BJ (cell line): ENCODE data around the gene ACSF2. TPM values are rescaled to one million over a fixed set of nuclear protein-coding genes. Genes with fewer than 3 reads are reported as not detected.

Experiments used
- CTCF ChIA-PET: fragments of 350-600 bp; formaldehyde crosslinking; extraction: SDS; loops from one replicate; lab custom pipeline; 2021; ENCODE audit warnings: antibody characterized with exemption, inconsistent platforms; lab: Yijun Ruan, JAX
- POLR2A ChIA-PET: fragments of 300-600 bp; sonication (Branson Sonifier 250); formaldehyde crosslinking; extraction: SDS; loops from one replicate; lab custom pipeline; 2021; ENCODE audit warnings: antibody characterized with exemption; lab: Charles Lee
- DNase-seq: peaks from one replicate; pipeline ENCODE4 v3.0.0-alpha.2; 2011; ENCODE audit warnings: low read depth
- H3K27me3 ChIP-seq: 2 replicates; pipeline ENCODE4 v1.6.0; 2011; ENCODE audit warnings: low read length; ENCODE audit not compliant: control insufficient read depth, insufficient read depth
- H3K36me3 ChIP-seq: 2 replicates; pipeline ENCODE4 v1.5.1; 2011; ENCODE audit warnings: low read length; ENCODE audit not compliant: control insufficient read depth, insufficient read depth
- H3K4me3 ChIP-seq: 2 replicates; pipeline ENCODE4 v1.5.1; 2011; ENCODE audit warnings: low read depth, mild to moderate bottlenecking, control low read depth, low read length
- polyA plus RNA-seq: library from polyadenylated mRNA; depleted of rRNA; stranded (reverse); fragments of >200 nt; gene quantifications from 2 replicates; pipeline ENCODE4 v1.2.3, GENCODE V29; 2011
- TF ChIP-seq, protein P1 (sequence below): IDR thresholded peaks from 2 replicates; pipeline ENCODE4 v1.5.1; 2011; ENCODE audit warnings: low read depth, mild to moderate bottlenecking, control low read depth, inconsistent platforms, low read length, moderate library complexity; ENCODE audit not compliant: insufficient read depth

Gene ACSF2
- polyA plus RNA-seq, 1 experiment: 25.4 TPM

DNA sequence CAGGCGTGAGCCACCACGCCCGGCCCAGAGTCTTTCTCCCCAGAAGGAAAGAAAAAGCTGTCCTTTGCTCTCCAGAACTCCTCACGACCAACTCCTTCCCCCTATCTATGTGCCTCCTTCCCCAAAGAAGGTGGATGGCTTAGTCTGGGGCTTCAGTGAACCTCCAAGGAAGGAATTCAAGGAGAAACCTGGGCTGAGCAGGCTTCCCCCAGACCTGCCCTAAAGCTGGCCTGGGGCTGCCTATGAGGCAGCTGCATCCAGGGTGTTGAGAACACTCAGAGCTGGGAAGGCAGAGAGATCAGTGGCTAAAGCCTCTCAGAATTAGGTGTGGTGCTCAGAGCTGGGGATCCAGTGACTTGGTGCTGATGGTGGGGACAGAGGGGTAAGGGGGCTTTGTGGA is 3.8 kb downstream of the ACSF2 start:
- no peak overlapping the region for H3K4me3 ChIP-seq
- H3K27me3 ChIP-seq: no peaks in the 10 kb centered on the region
- POLR2A ChIA-PET: no interaction called here
- DNase-seq: no peak
- TF ChIP-seq, protein P1, sequence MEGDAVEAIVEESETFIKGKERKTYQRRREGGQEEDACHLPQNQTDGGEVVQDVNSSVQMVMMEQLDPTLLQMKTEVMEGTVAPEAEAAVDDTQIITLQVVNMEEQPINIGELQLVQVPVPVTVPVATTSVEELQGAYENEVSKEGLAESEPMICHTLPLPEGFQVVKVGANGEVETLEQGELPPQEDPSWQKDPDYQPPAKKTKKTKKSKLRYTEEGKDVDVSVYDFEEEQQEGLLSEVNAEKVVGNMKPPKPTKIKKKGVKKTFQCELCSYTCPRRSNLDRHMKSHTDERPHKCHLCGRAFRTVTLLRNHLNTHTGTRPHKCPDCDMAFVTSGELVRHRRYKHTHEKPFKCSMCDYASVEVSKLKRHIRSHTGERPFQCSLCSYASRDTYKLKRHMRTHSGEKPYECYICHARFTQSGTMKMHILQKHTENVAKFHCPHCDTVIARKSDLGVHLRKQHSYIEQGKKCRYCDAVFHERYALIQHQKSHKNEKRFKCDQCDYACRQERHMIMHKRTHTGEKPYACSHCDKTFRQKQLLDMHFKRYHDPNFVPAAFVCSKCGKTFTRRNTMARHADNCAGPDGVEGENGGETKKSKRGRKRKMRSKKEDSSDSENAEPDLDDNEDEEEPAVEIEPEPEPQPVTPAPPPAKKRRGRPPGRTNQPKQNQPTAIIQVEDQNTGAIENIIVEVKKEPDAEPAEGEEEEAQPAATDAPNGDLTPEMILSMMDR: no peak
- H3K36me3 ChIP-seq: no peaks in the 10 kb centered on the region
- CTCF ChIA-PET: interaction anchor here (1.2 to 1.4 kb wide), 2 partner anchors 31 to 33 kb away, joined by 3 to 6 read pairs; partner anchors contain the start of gene LRRC59

DNA sequence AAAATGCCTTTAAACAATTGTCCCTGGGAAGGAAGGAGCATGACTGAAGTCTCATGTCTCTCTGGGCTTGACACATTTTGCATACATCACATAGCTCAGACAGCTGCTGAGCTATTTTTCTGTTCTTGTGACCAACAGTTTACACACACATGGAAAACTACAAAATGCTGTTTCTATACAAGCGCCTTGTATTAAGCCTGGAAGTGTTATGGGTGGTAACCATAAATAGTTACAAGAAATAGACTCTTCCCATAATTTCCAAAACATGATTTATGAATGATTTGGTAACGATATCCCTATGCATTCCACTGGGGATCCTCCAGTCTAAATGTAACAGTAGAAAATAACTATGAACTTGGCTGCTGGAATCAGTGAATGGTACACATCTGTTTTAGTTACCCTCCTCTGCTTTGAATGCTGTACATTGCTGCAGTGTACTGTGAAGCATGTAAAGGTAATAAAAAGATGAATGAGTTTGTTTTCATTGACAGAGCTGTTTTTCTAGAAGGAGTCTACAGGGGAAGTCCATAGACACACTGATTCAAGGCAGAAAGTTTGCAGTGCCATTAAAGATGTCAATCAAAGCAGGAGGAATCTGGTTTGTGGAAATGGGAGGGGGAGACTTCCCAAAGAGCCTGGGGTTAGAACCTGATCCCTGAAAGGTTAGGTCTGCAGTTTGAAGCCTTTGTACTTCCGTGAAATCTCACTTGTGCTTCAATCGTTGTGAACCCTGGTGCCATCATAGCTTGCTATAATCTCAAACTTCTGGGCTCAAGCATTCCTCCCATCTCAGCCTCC is 5.0 kb downstream of the ACSF2 start:
- no peaks in the 10 kb centered on the region for H3K27me3 ChIP-seq
- no peak overlapping the region for H3K4me3 ChIP-seq
- TF ChIP-seq, protein P1: no peak
- no peak for DNase-seq
- CTCF ChIA-PET: interaction anchor here (0.8 to 1.4 kb wide), 3 partner anchors 24 to 34 kb away, joined by 3 to 4 read pairs (median 3); partner anchors contain the start of gene LRRC59
- POLR2A ChIA-PET: no interaction called here
- no peaks in the 10 kb centered on the region for H3K36me3 ChIP-seq

DNA sequence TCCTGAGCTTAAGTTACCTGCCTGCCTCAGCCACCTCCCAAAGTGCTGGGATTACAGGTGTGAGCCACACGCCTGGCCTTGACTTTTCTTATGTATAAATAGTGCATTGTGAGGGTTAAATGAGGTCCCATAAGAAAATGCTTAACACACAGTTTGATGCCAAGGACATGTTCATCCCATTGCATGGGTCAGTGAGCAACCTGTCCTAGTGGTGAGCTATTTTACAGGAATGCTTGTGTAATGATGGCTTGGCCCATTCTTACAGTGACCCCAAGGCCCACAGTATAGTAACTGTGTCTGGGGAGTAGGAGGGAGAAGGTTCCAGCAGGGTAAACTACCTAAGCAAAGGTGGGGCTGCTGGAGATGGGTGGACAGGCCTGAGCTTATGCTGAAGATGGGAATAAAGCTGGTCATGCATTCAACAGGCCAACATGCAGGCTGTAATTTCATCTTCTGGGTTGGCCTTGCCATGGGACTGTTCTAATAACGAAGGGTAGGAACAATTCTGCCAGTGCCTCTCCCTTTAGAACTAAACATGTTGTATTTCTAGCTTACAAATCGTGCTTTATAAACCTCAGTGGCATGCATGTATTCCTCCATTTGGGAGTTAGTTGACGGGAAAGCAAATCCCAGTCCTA is 6.2 kb downstream of the ACSF2 start:
- Histone ChIP-seq H3K4me3 (no peak overlapping the region), H3K36me3 (no peaks in the 10 kb centered on the region), H3K27me3 (no peaks in the 10 kb centered on the region)
- CTCF ChIA-PET: no interaction called here
- POLR2A ChIA-PET: no interaction called here
- no peak for DNase-seq
- TF ChIP-seq, protein P1: no peak

DNA sequence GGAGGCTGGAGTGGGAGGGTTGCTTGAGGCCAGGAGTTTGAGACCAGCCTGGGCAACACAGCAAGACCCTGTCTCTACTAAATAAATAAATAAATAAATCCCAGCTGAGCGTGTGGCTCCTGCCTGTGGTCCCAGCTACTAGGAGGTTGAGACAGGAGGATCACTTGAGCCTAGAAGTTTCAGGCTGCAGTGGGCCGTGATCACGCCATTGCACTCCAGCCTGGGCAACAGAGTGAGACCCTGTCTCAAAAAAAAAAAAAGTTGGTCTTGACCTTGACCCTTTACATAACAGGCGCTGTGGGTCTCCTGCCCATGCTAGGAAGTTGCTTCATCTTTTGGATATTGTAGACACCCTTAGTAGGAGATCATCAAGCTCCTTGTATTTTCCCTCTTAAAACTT is 11.4 kb downstream of the ACSF2 start:
- no peak for DNase-seq
- TF ChIP-seq, protein P1: no peak
- ChIA-PET POLR2A (no interaction called here), CTCF (interaction anchor here (2.0 kb wide), 1 partner anchor 11 kb away, joined by 5 read pairs; the partner anchor contains the start of gene ACSF2)
- no peak overlapping the region for H3K4me3 ChIP-seq
- H3K36me3 ChIP-seq: no peaks in the 10 kb centered on the region
- no peaks in the 10 kb centered on the region for H3K27me3 ChIP-seq

DNA sequence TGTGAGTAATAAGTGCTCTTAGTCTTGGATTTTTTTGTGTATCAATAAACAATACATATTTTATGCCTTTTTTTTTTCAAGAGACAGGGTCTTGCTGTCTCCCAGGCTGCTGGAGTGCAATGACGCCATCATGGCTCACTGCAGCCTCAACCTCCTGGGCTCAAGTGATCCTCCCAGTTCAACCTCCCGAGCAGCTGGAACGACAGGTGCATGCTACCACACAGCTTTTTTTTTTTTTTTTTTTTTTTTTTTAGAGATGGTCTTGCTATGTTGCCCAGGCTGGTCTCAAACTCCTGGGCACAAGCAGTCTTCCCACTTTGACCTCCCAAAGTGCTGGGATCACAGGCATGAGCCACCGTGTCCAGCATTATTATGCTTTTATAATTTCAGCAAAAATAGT is 13.0 kb downstream of the ACSF2 start:
- DNase-seq: no peak
- POLR2A ChIA-PET: no interaction called here
- Histone ChIP-seq H3K4me3 (no peak overlapping the region), H3K27me3 (no peaks in the 10 kb centered on the region), H3K36me3 (no peaks in the 10 kb centered on the region)
- TF ChIP-seq, protein P1: no peak
- CTCF ChIA-PET: interaction anchor here (1.3 kb wide), 1 partner anchor 40 kb away, joined by 5 read pairs; the partner anchor contains the start of gene RSAD1
